Measurements from ENCODE around the gene COX7C. TPM values are rescaled to one million over a fixed set of nuclear protein-coding genes. Genes with fewer than 3 reads are reported as not detected.
"Not testable (repeated sequence)": the region's sequence is repeated elsewhere in the genome, so short reads cannot be mapped to it uniquely, and the experiment has no call there.

COX7C gene
- 100 to 1,000 TPM; 460 to 487 TPM for total RNA-seq

- ATAC-seq (peak; percentile 92), DNase-seq (peak; percentile 97)
- H3K27me3 Mint-ChIP-seq (ENCODE audit: low read depth), result peaks cover 10% of the 10 kb centered on the region
- H3K4me1 Mint-ChIP-seq (ENCODE audit: low read depth), result peaks cover 21% of the 10 kb centered on the region
- CTCF ChIA-PET, result no interaction called here
- peaks cover 4% of the 10 kb centered on the region for H3K9me3 Mint-ChIP-seq (ENCODE audit: insufficient read depth)
- peaks cover 55% of the 10 kb centered on the region for H3K36me3 Mint-ChIP-seq (ENCODE audit: low read depth)
- peak within 1 kb of the TSS; percentile 99 for H3K27ac Mint-ChIP-seq
- POLR2A ChIA-PET, result no interaction called here
- peak within 1 kb of the TSS; percentile 100 for H3K4me3 Mint-ChIP-seq
These were observed at the start of gene COX7C for GRCh38 chr5:86617756-86618576. Gene COX7C, plus strand, starts transcription at chr5:86617941. Its CDS starts 115 bp downstream, at chr5:86618056.

- POLR2A ChIA-PET; ATAC-seq; H3K9me3 Mint-ChIP-seq (ENCODE audit: insufficient read depth); CTCF ChIA-PET; H3K4me1 Mint-ChIP-seq (ENCODE audit: low read depth); DNase-seq; H3K27ac Mint-ChIP-seq; H3K36me3 Mint-ChIP-seq (ENCODE audit: low read depth); H3K27me3 Mint-ChIP-seq (ENCODE audit: low read depth); H3K4me3 Mint-ChIP-seq: not testable (repeated sequence)
These were observed 48.0 kb upstream of the COX7C start for GRCh38 chr5:86569522-86570426.

GRCh38 chr5:86570427-86571083 is 47.2 kb upstream of the COX7C start:
- Mint-ChIP-seq H3K4me1 (ENCODE audit: low read depth) (no peaks in the 10 kb centered on the region), H3K36me3 (ENCODE audit: low read depth) (no peaks in the 10 kb centered on the region)

GRCh38 chr5:86571109-86571508 is 46.6 kb upstream of the COX7C start:
- CTCF ChIA-PET; H3K4me1 Mint-ChIP-seq (ENCODE audit: low read depth); H3K9me3 Mint-ChIP-seq (ENCODE audit: insufficient read depth); DNase-seq; H3K36me3 Mint-ChIP-seq (ENCODE audit: low read depth); H3K4me3 Mint-ChIP-seq; ATAC-seq; H3K27me3 Mint-ChIP-seq (ENCODE audit: low read depth); H3K27ac Mint-ChIP-seq; POLR2A ChIA-PET: not testable (repeated sequence)

More at GRCh38 chr5:86570427-86571083, 47.2 kb upstream of the COX7C start:
- H3K27ac Mint-ChIP-seq, result no peak overlapping the region
- no peaks in the 10 kb centered on the region for H3K27me3 Mint-ChIP-seq (ENCODE audit: low read depth)
- DNase-seq (no peak), ATAC-seq (no peak)
- no peak overlapping the region for H3K4me3 Mint-ChIP-seq
- POLR2A ChIA-PET, result no interaction called here
- H3K9me3 Mint-ChIP-seq (ENCODE audit: insufficient read depth), result no peaks in the 10 kb centered on the region
- CTCF ChIA-PET, result no interaction called here

GRCh38 chr5:86572825-86573517 is 44.8 kb upstream of the COX7C start:
- POLR2A ChIA-PET, result no interaction called here
- Mint-ChIP-seq H3K27me3 (ENCODE audit: low read depth) (no peaks in the 10 kb centered on the region), H3K4me3 (no peak overlapping the region), H3K36me3 (ENCODE audit: low read depth) (no peaks in the 10 kb centered on the region), H3K4me1 (ENCODE audit: low read depth) (no peaks in the 10 kb centered on the region), H3K9me3 (ENCODE audit: insufficient read depth) (no peaks in the 10 kb centered on the region), H3K27ac (no peak overlapping the region)
- CTCF ChIA-PET, result no interaction called here
- ATAC-seq (no peak), DNase-seq (no peak)

GRCh38 chr5:86579502-86579901 is 38.2 kb upstream of the COX7C start:
- Mint-ChIP-seq H3K4me3 (no peak overlapping the region), H3K9me3 (ENCODE audit: insufficient read depth) (no peaks in the 10 kb centered on the region), H3K4me1 (ENCODE audit: low read depth) (no peaks in the 10 kb centered on the region), H3K27ac (no peak overlapping the region), H3K36me3 (ENCODE audit: low read depth) (no peaks in the 10 kb centered on the region), H3K27me3 (ENCODE audit: low read depth) (peaks cover 4% of the 10 kb centered on the region)
- POLR2A ChIA-PET, result no interaction called here
- DNase-seq, result no peak
- CTCF ChIA-PET, result no interaction called here
- no peak for ATAC-seq

- peaks cover 3% of the 10 kb centered on the region for H3K27me3 Mint-ChIP-seq (ENCODE audit: low read depth)
- no peaks in the 10 kb centered on the region for H3K36me3 Mint-ChIP-seq (ENCODE audit: low read depth)
- H3K4me1 Mint-ChIP-seq (ENCODE audit: low read depth), result no peaks in the 10 kb centered on the region
- no peak overlapping the region for H3K4me3 Mint-ChIP-seq
- DNase-seq (no peak), ATAC-seq (no peak)
- POLR2A ChIA-PET, result no interaction called here
- CTCF ChIA-PET, result no interaction called here
- H3K27ac Mint-ChIP-seq, result no peak overlapping the region
- H3K9me3 Mint-ChIP-seq (ENCODE audit: insufficient read depth), result no peaks in the 10 kb centered on the region
These were observed 21.3 kb upstream of the COX7C start for GRCh38 chr5:86596476-86596875.

GRCh38 chr5:86605881-86606280 is 11.9 kb upstream of the COX7C start:
- no peak for ATAC-seq
- Mint-ChIP-seq H3K27me3 (ENCODE audit: low read depth) (peaks cover 7% of the 10 kb centered on the region), H3K4me3 (no peak overlapping the region), H3K36me3 (ENCODE audit: low read depth) (no peaks in the 10 kb centered on the region), H3K27ac (no peak overlapping the region), H3K4me1 (ENCODE audit: low read depth) (no peaks in the 10 kb centered on the region), H3K9me3 (ENCODE audit: insufficient read depth) (no peaks in the 10 kb centered on the region)
- no peak for DNase-seq
- POLR2A ChIA-PET, result no interaction called here
- CTCF ChIA-PET, result no interaction called here

- Mint-ChIP-seq H3K4me1 (ENCODE audit: low read depth) (peaks cover 8% of the 10 kb centered on the region), H3K4me3 (no peak overlapping the region), H3K36me3 (ENCODE audit: low read depth) (peaks cover 15% of the 10 kb centered on the region), H3K27ac (no peak overlapping the region), H3K27me3 (ENCODE audit: low read depth) (peaks cover 15% of the 10 kb centered on the region), H3K9me3 (ENCODE audit: insufficient read depth) (peaks cover 4% of the 10 kb centered on the region)
- POLR2A ChIA-PET, result no interaction called here
- CTCF ChIA-PET, result no interaction called here
- DNase-seq (no peak), ATAC-seq (no peak)
These were observed 4.3 kb upstream of the COX7C start for GRCh38 chr5:86613455-86613854.

GRCh38 chr5:86617309-86617755 is 409 bp upstream of the COX7C start:
- POLR2A ChIA-PET, result no interaction called here
- H3K4me1 Mint-ChIP-seq (ENCODE audit: low read depth), result peaks cover 21% of the 10 kb centered on the region
- no peak for DNase-seq
- no peak for ATAC-seq
- peak overlapping the region; percentile 14 for H3K27ac Mint-ChIP-seq
- peaks cover 10% of the 10 kb centered on the region for H3K27me3 Mint-ChIP-seq (ENCODE audit: low read depth)
- peaks cover 4% of the 10 kb centered on the region for H3K9me3 Mint-ChIP-seq (ENCODE audit: insufficient read depth)
- H3K4me3 Mint-ChIP-seq, result peak overlapping the region; percentile 100
- CTCF ChIA-PET, result interaction anchor here (1.1 kb wide), 1 partner anchor 51 kb away, joined by 3 read pairs; no protein-coding TSS in a partner anchor
- H3K36me3 Mint-ChIP-seq (ENCODE audit: low read depth), result peaks cover 50% of the 10 kb centered on the region

GRCh38 chr5:86623785-86624483 is 6.2 kb downstream of the COX7C start:
- DNase-seq (no peak), ATAC-seq (no peak)
- peaks cover 9% of the 10 kb centered on the region for H3K27me3 Mint-ChIP-seq (ENCODE audit: low read depth)
- ChIA-PET POLR2A (no interaction called here), CTCF (no interaction called here)
- H3K9me3 Mint-ChIP-seq (ENCODE audit: insufficient read depth), result no peaks in the 10 kb centered on the region
- H3K4me1 Mint-ChIP-seq (ENCODE audit: low read depth), result peaks cover 13% of the 10 kb centered on the region
- peaks cover 38% of the 10 kb centered on the region for H3K36me3 Mint-ChIP-seq (ENCODE audit: low read depth)
- H3K4me3 Mint-ChIP-seq, result no peak overlapping the region
- no peak overlapping the region for H3K27ac Mint-ChIP-seq

All from activated CD8-positive, alpha-beta T cell treated with anti-CD3 and anti-CD28 coated beads, Interleukin-2, amount 10 ng/mL, durations not matched to agents 7 days and 5 days (primary cell).